CD8-positive, alpha-beta memory T cell (primary cell): ENCODE measurements around the gene BLTP3B. TPM values are rescaled to one million over a fixed set of nuclear protein-coding genes. Genes with fewer than 3 reads are reported as not detected.
"Not testable (repeated sequence)": the region's sequence is repeated elsewhere in the genome, so short reads cannot be mapped to it uniquely, and the experiment has no call there.

Experiments used
- CTCF ChIA-PET: fragments of 350-600 bp; sonication (Branson Sonifier 250); formaldehyde crosslinking; loops from one replicate; lab custom pipeline; 2021; ENCODE audit warnings: antibody characterized with exemption; lab: Charles Lee
- POLR2A ChIA-PET: fragments of 350-600 bp; sonication (Branson Sonifier 250); formaldehyde crosslinking; loops from one replicate; lab custom pipeline; 2021; ENCODE audit warnings: antibody characterized with exemption; lab: Charles Lee
- DNase-seq, 5 donors: peaks; one replicate each; pipeline versions ENCODE4 v3.0.0 to v3.0.0-alpha.2; 2020 to 2022; ENCODE audit warnings: mixed read lengths in 1 of 5
- H3K27ac ChIP-seq: one replicate; pipeline ENCODE4 v1.7.0; 2013; ENCODE audit warnings: low read depth, mild to moderate bottlenecking, low read length, moderate library complexity
- H3K27me3 ChIP-seq: 2 replicates; pipeline ENCODE4 v1.7.0; 2013; ENCODE audit warnings: low read length, mild to moderate bottlenecking; ENCODE audit not compliant: insufficient read depth, poor library complexity, severe bottlenecking
- H3K36me3 ChIP-seq: 2 replicates; pipeline ENCODE4 v1.7.0; 2013; ENCODE audit warnings: mild to moderate bottlenecking, low read length, moderate library complexity; ENCODE audit not compliant: insufficient read depth
- H3K4me1 ChIP-seq: 2 replicates; pipeline ENCODE4 v1.7.0; 2013; ENCODE audit warnings: mild to moderate bottlenecking, low read length, moderate library complexity; ENCODE audit not compliant: insufficient read depth
- H3K4me3 ChIP-seq: 2 replicates; pipeline ENCODE4 v1.7.0; 2013; ENCODE audit warnings: mild to moderate bottlenecking, low read length
- H3K9me3 ChIP-seq: 2 replicates; pipeline ENCODE4 v1.7.0; 2013; ENCODE audit warnings: mild to moderate bottlenecking, low read length
- H3K27ac Mint-ChIP-seq, 8 donors: one replicate each; pipeline ENCODE4 v1.8.0; 2020 to 2021; ENCODE audit warnings: mixed read lengths in 8 of 8, mild to moderate bottlenecking in 6 of 8, inconsistent platforms in 3 of 8, moderate library complexity in 3 of 8
- H3K27me3 Mint-ChIP-seq, 2 donors: one replicate each; pipeline ENCODE4 v1.8.0; 2020 to 2021; ENCODE audit warnings: mixed read lengths in 2 of 2, mild to moderate bottlenecking in 1 of 2, moderate library complexity in 1 of 2
- H3K36me3 Mint-ChIP-seq, 3 donors: one replicate each; pipeline ENCODE4 v1.8.0; 2020 to 2021; ENCODE audit warnings: mixed read lengths in 3 of 3, inconsistent platforms in 1 of 3, mild to moderate bottlenecking in 1 of 3
- H3K4me1 Mint-ChIP-seq, 3 donors: one replicate each; pipeline ENCODE4 v1.8.0; 2020 to 2021; ENCODE audit warnings: mixed read lengths in 3 of 3, inconsistent platforms in 1 of 3, mild to moderate bottlenecking in 1 of 3
- H3K4me3 Mint-ChIP-seq, 7 donors: one replicate each; pipeline ENCODE4 v1.8.0; 2020 to 2021; ENCODE audit warnings: mixed read lengths in 7 of 7, mild to moderate bottlenecking in 6 of 7, moderate library complexity in 4 of 7, inconsistent platforms in 2 of 7
- H3K9me3 Mint-ChIP-seq, 5 donors: one replicate each; pipeline ENCODE4 v1.8.0; 2020 to 2022; ENCODE audit warnings: mixed read lengths in 5 of 5, mild to moderate bottlenecking in 3 of 5, moderate library complexity in 2 of 5, inconsistent platforms in 1 of 5
- polyA plus RNA-seq: library from polyadenylated mRNA; unstranded; fragments of 300-500 nt; fragmentation: Illumina TruSeq; gene quantifications from one replicate; pipeline ENCODE4 v1.2.3, GENCODE V29; 2021
- total RNA-seq, 2 experiments: library from RNA; stranded (reverse); gene quantifications; one replicate each; pipeline ENCODE4 v1.2.3, GENCODE V29; 2021

The BLTP3B gene
- total RNA-seq, result 10 to 100 TPM; 60.9 to 65.1 TPM
- 15.2 TPM for polyA plus RNA-seq

GRCh38 chr12:100142851-100143559 is at the start of gene BLTP3B:
Gene BLTP3B (minus strand): TSS chr12:100142874. CDS start chr12:100142635, 239 bp downstream.
- POLR2A ChIA-PET, result interaction anchor here (0.7 kb wide), 1 partner anchor 9 kb away, joined by 4 read pairs; no protein-coding TSS in a partner anchor
- H3K9me3 Mint-ChIP-seq, result no peaks in the 10 kb centered on the region
- peak within 1 kb of the TSS; percentile 93 to 99 (median 96) for H3K27ac Mint-ChIP-seq

GRCh38 chr12:100189636-100190394 is 47.1 kb upstream of the BLTP3B start:
- no peaks in the 10 kb centered on the region for H3K27me3 ChIP-seq
- Mint-ChIP-seq H3K36me3 (peaks cover 7 to 61% (median 12%) of the 10 kb centered on the region in 3 donors), H3K9me3 (no peaks in the 10 kb centered on the region), H3K4me1 (peaks cover 0 to 5% (median 4%) of the 10 kb centered on the region in 3 donors), H3K27ac (peak overlapping the region in 2 of 8 donors; percentile 55 to 60), H3K27me3 (no peaks in the 10 kb centered on the region), H3K4me3 (peak overlapping the region in 1 of 7 donors; percentile 60)
- H3K4me3 ChIP-seq, result no peak overlapping the region
- CTCF ChIA-PET, result no interaction called here
- POLR2A ChIA-PET, result no interaction called here
- no peaks in the 10 kb centered on the region for H3K36me3 ChIP-seq
- no peak overlapping the region for H3K27ac ChIP-seq
- DNase-seq, result no peak
- no peaks in the 10 kb centered on the region for H3K4me1 ChIP-seq
- no peaks in the 10 kb centered on the region for H3K9me3 ChIP-seq

More at GRCh38 chr12:100142851-100143559, at the start of gene BLTP3B:
- Histone ChIP-seq H3K9me3 (no peaks in the 10 kb centered on the region), H3K4me3 (peak within 1 kb of the TSS; percentile 89), H3K27ac (peak within 1 kb of the TSS; percentile 89), H3K36me3 (no peaks in the 10 kb centered on the region), H3K4me1 (peaks cover 13% of the 10 kb centered on the region), H3K27me3 (no peaks in the 10 kb centered on the region)
- CTCF ChIA-PET, result interaction anchor here (3.5 kb wide), 1 partner anchor 12 kb away, joined by 22 read pairs; no protein-coding TSS in a partner anchor
- H3K27me3 Mint-ChIP-seq, result peaks cover 0 to 1% of the 10 kb centered on the region in 2 donors
- peaks cover 37 to 44% (median 38%) of the 10 kb centered on the region in 3 donors for H3K4me1 Mint-ChIP-seq
- peak within 1 kb of the TSS; percentile 87 to 97 (median 95) for H3K4me3 Mint-ChIP-seq
- peak; percentile 81 to 93 (median 85) for DNase-seq
- peaks cover 0 to 6% (median 0%) of the 10 kb centered on the region in 3 donors for H3K36me3 Mint-ChIP-seq

GRCh38 chr12:100188888-100189635 is 46.4 kb upstream of the BLTP3B start:
- POLR2A ChIA-PET, H3K4me3 ChIP-seq, H3K4me1 ChIP-seq, DNase-seq, H3K4me1 Mint-ChIP-seq, H3K9me3 ChIP-seq, H3K27me3 Mint-ChIP-seq, H3K36me3 ChIP-seq, H3K27me3 ChIP-seq, H3K27ac ChIP-seq, H3K9me3 Mint-ChIP-seq: not testable (repeated sequence)
- peak overlapping the region in 1 of 7 donors; percentile 60 for H3K4me3 Mint-ChIP-seq
- peaks cover 3 to 56% (median 8%) of the 10 kb centered on the region in 3 donors for H3K36me3 Mint-ChIP-seq
- CTCF ChIA-PET, result interaction anchor here (1.8 kb wide), 1 partner anchor 13 kb away, joined by 4 read pairs; no protein-coding TSS in a partner anchor
- peak overlapping the region in 1 of 8 donors; percentile 55 for H3K27ac Mint-ChIP-seq

- POLR2A ChIA-PET, result no interaction called here
- CTCF ChIA-PET, result interaction anchor here (0.6 to 1.8 kb wide), 3 partner anchors 14 to 59 kb away, joined by 3 to 4 read pairs (median 3); no protein-coding TSS in a partner anchor
- H3K4me3 ChIP-seq, result no peak overlapping the region
- Mint-ChIP-seq H3K4me1 (peaks cover 0 to 5% (median 4%) of the 10 kb centered on the region in 3 donors), H3K4me3 (no peak overlapping the region), H3K27me3 (no peaks in the 10 kb centered on the region), H3K27ac (peak overlapping the region in 1 of 8 donors; percentile 23), H3K36me3 (peaks cover 3 to 47% (median 10%) of the 10 kb centered on the region in 3 donors), H3K9me3 (no peaks in the 10 kb centered on the region)
- no peaks in the 10 kb centered on the region for H3K36me3 ChIP-seq
- no peaks in the 10 kb centered on the region for H3K4me1 ChIP-seq
- DNase-seq, result no peak
- H3K9me3 ChIP-seq, result no peaks in the 10 kb centered on the region
- no peak overlapping the region for H3K27ac ChIP-seq
- H3K27me3 ChIP-seq, result no peaks in the 10 kb centered on the region
Measured at GRCh38 chr12:100187857-100188519, 45.3 kb upstream of the BLTP3B start.

- no peak overlapping the region for H3K27ac Mint-ChIP-seq
- H3K27ac ChIP-seq, result no peak overlapping the region
- H3K4me1 Mint-ChIP-seq, result peaks cover 0 to 9% (median 2%) of the 10 kb centered on the region in 3 donors
- no peaks in the 10 kb centered on the region for H3K9me3 ChIP-seq
- DNase-seq, result no peak
- no peaks in the 10 kb centered on the region for H3K27me3 Mint-ChIP-seq
- POLR2A ChIA-PET, result no interaction called here
- H3K36me3 ChIP-seq, result no peaks in the 10 kb centered on the region
- no peak overlapping the region for H3K4me3 Mint-ChIP-seq
- peaks cover 3 to 40% (median 13%) of the 10 kb centered on the region in 3 donors for H3K36me3 Mint-ChIP-seq
- H3K9me3 Mint-ChIP-seq, result no peaks in the 10 kb centered on the region
- no peaks in the 10 kb centered on the region for H3K4me1 ChIP-seq
- H3K27me3 ChIP-seq, result no peaks in the 10 kb centered on the region
- CTCF ChIA-PET, result interaction anchor here (0.6 to 1.8 kb wide), 4 partner anchors 15 to 60 kb away, joined by 3 to 4 read pairs (median 3); no protein-coding TSS in a partner anchor
- H3K4me3 ChIP-seq, result no peak overlapping the region
Measured at GRCh38 chr12:100187068-100187467, 44.4 kb upstream of the BLTP3B start.

GRCh38 chr12:100186071-100186470 is 43.4 kb upstream of the BLTP3B start:
- ChIA-PET POLR2A (no interaction called here), CTCF (interaction anchor here (0.8 kb wide), 1 partner anchor 48 kb away, joined by 3 read pairs; no protein-coding TSS in a partner anchor)
- no peak for DNase-seq
- no peaks in the 10 kb centered on the region for H3K9me3 Mint-ChIP-seq
- no peak overlapping the region for H3K27ac ChIP-seq
- no peaks in the 10 kb centered on the region for H3K9me3 ChIP-seq
- H3K4me1 Mint-ChIP-seq, result peaks cover 0 to 6% (median 2%) of the 10 kb centered on the region in 3 donors
- no peaks in the 10 kb centered on the region for H3K27me3 ChIP-seq
- H3K36me3 ChIP-seq, result no peaks in the 10 kb centered on the region
- no peaks in the 10 kb centered on the region for H3K27me3 Mint-ChIP-seq
- no peak overlapping the region for H3K4me3 Mint-ChIP-seq
- peaks cover 3 to 32% (median 15%) of the 10 kb centered on the region in 3 donors for H3K36me3 Mint-ChIP-seq
- H3K27ac Mint-ChIP-seq, result no peak overlapping the region
- no peak overlapping the region for H3K4me3 ChIP-seq
- no peaks in the 10 kb centered on the region for H3K4me1 ChIP-seq

GRCh38 chr12:100185361-100185894 is 42.8 kb upstream of the BLTP3B start:
- no peak overlapping the region for H3K27ac Mint-ChIP-seq
- Histone ChIP-seq H3K4me3 (no peak overlapping the region), H3K27me3 (no peaks in the 10 kb centered on the region), H3K9me3 (no peaks in the 10 kb centered on the region), H3K4me1 (no peaks in the 10 kb centered on the region), H3K36me3 (no peaks in the 10 kb centered on the region), H3K27ac (no peak overlapping the region)
- H3K4me1 Mint-ChIP-seq, result peaks cover 2 to 5% (median 3%) of the 10 kb centered on the region in 3 donors
- no peak for DNase-seq
- CTCF ChIA-PET, result interaction anchor here (0.8 kb wide), 1 partner anchor 48 kb away, joined by 3 read pairs; no protein-coding TSS in a partner anchor
- peaks cover 8 to 33% (median 15%) of the 10 kb centered on the region in 3 donors for H3K36me3 Mint-ChIP-seq
- no peaks in the 10 kb centered on the region for H3K27me3 Mint-ChIP-seq
- no peaks in the 10 kb centered on the region for H3K9me3 Mint-ChIP-seq
- POLR2A ChIA-PET, result no interaction called here
- peak overlapping the region in 1 of 7 donors; percentile 48 for H3K4me3 Mint-ChIP-seq
